Activated CD8-positive, alpha-beta memory T cell treated with anti-CD3 and anti-CD28 coated beads, Interleukin-2, amount 50 U/mL, for 4 hours (primary cell): Measurements from ENCODE around the gene NCOA6.
"Not testable (repeated sequence)": the region's sequence is repeated elsewhere in the genome, so short reads cannot be mapped to it uniquely, and the experiment has no call there.

Experiments
- DNase-seq: peaks from one replicate; pipeline ENCODE4 v3.0.0-alpha.2; 2020

Gene NCOA6

GRCh38 chr20:34773726-34774125, 51.7 kb downstream of the NCOA6 start:
- DNase-seq = no peak

GRCh38 chr20:34772437-34772836, 53.0 kb downstream of the NCOA6 start:
- no peak for DNase-seq

- no peak for DNase-seq
These were observed 53.8 kb downstream of the NCOA6 start for GRCh38 chr20:34771680-34772081.

GRCh38 chr20:34768096-34768495, 57.4 kb downstream of the NCOA6 start:
- DNase-seq = no peak

- no peak for DNase-seq
These were observed 63.4 kb downstream of the NCOA6 start for GRCh38 chr20:34762031-34762555.

- no peak for DNase-seq
These were observed 70.1 kb downstream of the NCOA6 start for GRCh38 chr20:34755367-34755766.

GRCh38 chr20:34754611-34755010, 70.8 kb downstream of the NCOA6 start:
- DNase-seq = no peak

- DNase-seq = no peak
These were observed 71.6 kb downstream of the NCOA6 start for GRCh38 chr20:34753706-34754461.

- no peak for DNase-seq
These were observed 74.0 kb downstream of the NCOA6 start for GRCh38 chr20:34751453-34751852.

- DNase-seq = no peak
These were observed 75.0 kb downstream of the NCOA6 start for GRCh38 chr20:34750484-34750883.

GRCh38 chr20:34748709-34749108, 76.7 kb downstream of the NCOA6 start:
- DNase-seq = no peak

- no peak for DNase-seq
These were observed 78.0 kb downstream of the NCOA6 start for GRCh38 chr20:34747479-34747878.

GRCh38 chr20:34746674-34747073, 78.8 kb downstream of the NCOA6 start:
- DNase-seq = no peak

- no peak for DNase-seq
These were observed 80.6 kb downstream of the NCOA6 start for GRCh38 chr20:34744847-34745246.

- DNase-seq = no peak
These were observed 81.1 kb downstream of the NCOA6 start for GRCh38 chr20:34744340-34744739.

GRCh38 chr20:34743039-34743438, 82.4 kb downstream of the NCOA6 start:
- no peak for DNase-seq

- DNase-seq = no peak
These were observed 89.2 kb downstream of the NCOA6 start for GRCh38 chr20:34736106-34736735.

GRCh38 chr20:34732523-34732922, 92.9 kb downstream of the NCOA6 start:
- DNase-seq = no peak

GRCh38 chr20:34729416-34729815, 96.0 kb downstream of the NCOA6 start:
- no peak for DNase-seq

- no peak for DNase-seq
These were observed 101.3 kb downstream of the NCOA6 start for GRCh38 chr20:34724172-34724571.

GRCh38 chr20:34722560-34722959, 102.9 kb downstream of the NCOA6 start:
- not testable (repeated sequence) for DNase-seq

- DNase-seq = no peak
These were observed 105.2 kb downstream of the NCOA6 start for GRCh38 chr20:34720266-34720665.

GRCh38 chr20:34719242-34720017, 106.0 kb downstream of the NCOA6 start:
- DNase-seq = not testable (repeated sequence)
